Measurements from ENCODE around the gene DCDC2C. TPM values are rescaled to one million over a fixed set of nuclear protein-coding genes. Genes with fewer than 3 reads are reported as not detected.

Gene DCDC2C
- total and polyA plus RNA-seq, 2 experiments from 2014 or later: not detected

DNA sequence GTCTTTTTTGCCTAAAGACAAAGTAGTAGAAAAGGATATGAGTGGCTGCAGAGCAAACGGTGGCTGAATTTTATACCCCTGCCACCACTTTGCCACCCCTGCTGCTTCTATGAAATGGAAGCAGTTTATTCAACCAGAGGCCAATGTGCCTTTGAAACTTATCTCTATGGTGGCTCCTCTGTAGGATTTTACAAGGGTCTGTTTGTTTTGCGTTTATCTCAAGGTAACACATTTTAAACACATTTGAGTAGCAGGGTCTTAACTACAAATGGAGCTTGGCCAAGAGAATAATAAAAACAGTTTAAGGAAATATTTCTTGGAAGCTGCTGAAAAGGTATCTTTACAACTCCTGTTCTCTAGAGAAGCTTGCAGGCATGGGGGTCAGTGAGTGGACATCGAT is 39.3 kb upstream of the DCDC2C start:
- H3K27me3 ChIP-seq (replicated peaks; ENCODE audit: insufficient read depth): peaks cover 10% of the 10 kb centered on the region; the same call in 1 of the 2 replicates
- H2AFZ ChIP-seq: no peak overlapping the region
- in situ Hi-C loops (cut with MboI): loop anchor here (25.0 kb wide), 1 partner anchor 1777 kb away; no protein-coding TSS in a partner anchor
- no peak overlapping the region for H3K4me2 ChIP-seq (ENCODE audit: unreplicated experiment)
- H3K79me2 ChIP-seq (ENCODE audit: insufficient read depth): no peaks in the 10 kb centered on the region
- WGBS, 2 experiments (ENCODE audit: low coverage in 1 of 2, low lambda C conversion rate in 2 of 2, missing lambda C conversion rate in 2 of 2): 26 to 27% methylated on average over 3 of the region's 3 CpGs
- TF ChIP-seq EZH2 (IDR thresholded peaks at IDR 0.05; ENCODE audit: insufficient read depth, poor library complexity, severe bottlenecking) (no peak), EZH2phosphoT487 (IDR thresholded peaks at IDR 0.05; ENCODE audit: insufficient read depth, low read depth) (no peak)
- H3K4me1 ChIP-seq (ENCODE audit: insufficient read depth): no peaks in the 10 kb centered on the region
- H3K9me2 ChIP-seq (ENCODE audit: insufficient read depth): no peaks in the 10 kb centered on the region
- H3F3A ChIP-seq (ENCODE audit: insufficient read depth): no peaks in the 10 kb centered on the region
- no peaks in the 10 kb centered on the region for H4K20me1 ChIP-seq (ENCODE audit: insufficient read depth)
- no peak overlapping the region for H3K27ac ChIP-seq
- DNase-seq: no peak
- no peak overlapping the region for H3K4me3 ChIP-seq
- H3K9me3 ChIP-seq (ENCODE audit: low read depth): no peaks in the 10 kb centered on the region
- H3K36me3 ChIP-seq (ENCODE audit: low read depth): no peaks in the 10 kb centered on the region
- H3K9ac ChIP-seq: no peak overlapping the region

DNA sequence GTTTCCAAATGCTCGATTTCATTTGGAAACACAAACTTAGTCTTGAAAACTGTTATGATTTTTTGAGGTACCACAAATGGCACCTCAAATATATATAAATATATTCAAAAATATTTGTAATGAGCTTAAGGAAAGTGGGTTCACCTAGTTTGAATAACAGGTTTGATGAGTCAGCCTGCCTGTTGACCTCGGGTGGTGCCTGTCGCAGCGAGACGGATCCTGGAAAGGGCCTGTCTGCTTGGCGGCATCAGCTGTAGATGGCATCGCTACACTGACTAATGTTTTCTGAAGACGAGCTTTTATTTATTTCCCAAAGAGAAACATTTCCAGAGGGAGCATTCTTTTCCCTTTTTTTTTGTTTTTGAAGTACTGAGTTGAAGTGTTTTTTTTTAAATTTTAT is 38.5 kb upstream of the DCDC2C start:
- no peak overlapping the region for H3K4me2 ChIP-seq (ENCODE audit: unreplicated experiment)
- no peaks in the 10 kb centered on the region for H3K79me2 ChIP-seq (ENCODE audit: insufficient read depth)
- H4K20me1 ChIP-seq (ENCODE audit: insufficient read depth): no peaks in the 10 kb centered on the region
- no peaks in the 10 kb centered on the region for H3K9me2 ChIP-seq (ENCODE audit: insufficient read depth)
- H3K4me1 ChIP-seq (ENCODE audit: insufficient read depth): no peaks in the 10 kb centered on the region
- no peak overlapping the region for H3K4me3 ChIP-seq
- no peak overlapping the region for H3K27ac ChIP-seq
- no peaks in the 10 kb centered on the region for H3F3A ChIP-seq (ENCODE audit: insufficient read depth)
- H3K27me3 ChIP-seq (replicated peaks; ENCODE audit: insufficient read depth): peaks cover 10% of the 10 kb centered on the region; the same call in 1 of the 2 replicates
- no peaks in the 10 kb centered on the region for H3K36me3 ChIP-seq (ENCODE audit: low read depth)
- TF ChIP-seq EZH2phosphoT487 (IDR thresholded peaks at IDR 0.05; ENCODE audit: insufficient read depth, low read depth) (no peak), EZH2 (IDR thresholded peaks at IDR 0.05; ENCODE audit: insufficient read depth, poor library complexity, severe bottlenecking) (no peak)
- 51 to 53% methylated on average over 8 of the region's 8 CpGs for WGBS, 2 experiments (ENCODE audit: low coverage in 1 of 2, low lambda C conversion rate in 2 of 2, missing lambda C conversion rate in 2 of 2)
- H3K9me3 ChIP-seq (ENCODE audit: low read depth): no peaks in the 10 kb centered on the region
- DNase-seq: no peak
- H2AFZ ChIP-seq: no peak overlapping the region
- in situ Hi-C loops (cut with MboI): loop anchor here (25.0 kb wide), 1 partner anchor 1778 kb away; no protein-coding TSS in a partner anchor
- no peak overlapping the region for H3K9ac ChIP-seq

- Histone ChIP-seq H3K9me3 (ENCODE audit: low read depth) (no peaks in the 10 kb centered on the region), H3K27ac (no peak overlapping the region), H3K9ac (no peak overlapping the region), H3K4me2 (ENCODE audit: unreplicated experiment) (no peak overlapping the region), H3F3A (ENCODE audit: insufficient read depth) (no peaks in the 10 kb centered on the region), H3K4me1 (ENCODE audit: insufficient read depth) (no peaks in the 10 kb centered on the region), H3K9me2 (ENCODE audit: insufficient read depth) (no peaks in the 10 kb centered on the region), H2AFZ (no peak overlapping the region), H3K36me3 (ENCODE audit: low read depth) (no peaks in the 10 kb centered on the region), H3K79me2 (ENCODE audit: insufficient read depth) (no peaks in the 10 kb centered on the region), H3K4me3 (no peak overlapping the region), H4K20me1 (ENCODE audit: insufficient read depth) (no peaks in the 10 kb centered on the region), H3K27me3 (replicated peaks; ENCODE audit: insufficient read depth) (peaks cover 10% of the 10 kb centered on the region; the same call in 1 of the 2 replicates)
- TF ChIP-seq EZH2phosphoT487 (IDR thresholded peaks at IDR 0.05; ENCODE audit: insufficient read depth, low read depth) (no peak), EZH2 (IDR thresholded peaks at IDR 0.05; ENCODE audit: insufficient read depth, poor library complexity, severe bottlenecking) (no peak)
- 55 to 63% methylated on average over 16 of the region's 16 CpGs for WGBS, 2 experiments (ENCODE audit: low coverage in 1 of 2, low lambda C conversion rate in 2 of 2, missing lambda C conversion rate in 2 of 2)
- DNase-seq: no peak
- in situ Hi-C loops (cut with MboI): loop anchor here (25.0 kb wide), 1 partner anchor 1779 kb away; no protein-coding TSS in a partner anchor
Observed at GRCh38 chr2:3665886-3666612, 37.3 kb upstream of the DCDC2C start.

- Histone ChIP-seq H3K27me3 (replicated peaks; ENCODE audit: insufficient read depth) (peaks cover 10% of the 10 kb centered on the region; the same call in 1 of the 2 replicates), H3K36me3 (ENCODE audit: low read depth) (no peaks in the 10 kb centered on the region), H3F3A (ENCODE audit: insufficient read depth) (no peaks in the 10 kb centered on the region), H4K20me1 (ENCODE audit: insufficient read depth) (no peaks in the 10 kb centered on the region), H3K9me2 (ENCODE audit: insufficient read depth) (no peaks in the 10 kb centered on the region), H3K9ac (no peak overlapping the region), H3K27ac (no peak overlapping the region), H2AFZ (no peak overlapping the region), H3K79me2 (ENCODE audit: insufficient read depth) (no peaks in the 10 kb centered on the region), H3K9me3 (ENCODE audit: low read depth) (no peaks in the 10 kb centered on the region), H3K4me3 (no peak overlapping the region), H3K4me1 (ENCODE audit: insufficient read depth) (no peaks in the 10 kb centered on the region), H3K4me2 (ENCODE audit: unreplicated experiment) (no peak overlapping the region)
- TF ChIP-seq EZH2 (IDR thresholded peaks at IDR 0.05; ENCODE audit: insufficient read depth, poor library complexity, severe bottlenecking) (no peak), EZH2phosphoT487 (IDR thresholded peaks at IDR 0.05; ENCODE audit: insufficient read depth, low read depth) (no peak)
- DNase-seq: no peak
- 53 to 55% methylated on average over 18 of the region's 18 CpGs for WGBS, 2 experiments (ENCODE audit: low coverage in 1 of 2, low lambda C conversion rate in 2 of 2, missing lambda C conversion rate in 2 of 2)
- in situ Hi-C loops (cut with MboI): loop anchor here (25.0 kb wide), 1 partner anchor 1779 kb away; no protein-coding TSS in a partner anchor
Observed at GRCh38 chr2:3666613-3666975, 36.8 kb upstream of the DCDC2C start.
